IMR-90 (cell line): ENCODE data around the gene HOXD9. TPM values are rescaled to one million over a fixed set of nuclear protein-coding genes. Genes with fewer than 3 reads are reported as not detected.

Experiments
- ATAC-seq: fragments of 200-7000 bp; cut with Tn5 transposase; 2 replicates; pipeline ENCODE4 v1.9.1; 2020; ENCODE audit warnings: low read depth, mild to moderate bottlenecking, moderate library complexity
- BruUV-seq: library from RNA; stranded (reverse); fragments of 400-500 nt; replicated peaks from 2 replicates; lab custom pipeline; 2021; lab: Mats Ljungman, UMichigan
- CTCF ChIA-PET: fragments of 300-600 bp; formaldehyde crosslinking; extraction: SDS; loops from one replicate; lab custom pipeline; 2021; ENCODE audit warnings: antibody characterized with exemption; lab: Yijun Ruan, JAX
- POLR2A ChIA-PET: fragments of 300-600 bp; sonication (Branson Sonifier 250); formaldehyde crosslinking; loops from one replicate; lab custom pipeline; 2022; ENCODE audit warnings: antibody characterized with exemption; ENCODE audit not compliant: unreplicated experiment; lab: Charles Lee
- DNase-seq: peaks from one replicate; pipeline ENCODE4 v3.0.0; 2013
- H2AFZ ChIP-seq: replicated peaks from 2 replicates; pipeline ENCODE3; 2013; ENCODE audit warnings: low read length, mild to moderate bottlenecking; ENCODE audit not compliant: poor library complexity
- H2AK5ac ChIP-seq: 2 replicates; pipeline ENCODE4 v1.6.1; 2013; ENCODE audit warnings: low read depth, low read length, inconsistent platforms
- H2AK9ac ChIP-seq: replicated peaks from 2 replicates; pipeline ENCODE3; 2013; ENCODE audit warnings: mild to moderate bottlenecking, low read depth, low read length, moderate library complexity; ENCODE audit not compliant: poor library complexity
- H2BK120ac ChIP-seq: 2 replicates; pipeline ENCODE4 v1.6.1; 2013; ENCODE audit warnings: low read depth, low read length, inconsistent platforms
- H2BK15ac ChIP-seq: 3 replicates; pipeline ENCODE4 v1.6.1; 2013; ENCODE audit warnings: low read depth, low read length, inconsistent platforms
- H2BK20ac ChIP-seq: 2 replicates; pipeline ENCODE4 v1.6.1; 2013; ENCODE audit warnings: low read depth, mild to moderate bottlenecking, inconsistent platforms, low read length, moderate library complexity
- H2BK5ac ChIP-seq: 2 replicates; pipeline ENCODE4 v1.6.1; 2013; ENCODE audit warnings: mild to moderate bottlenecking, low read depth, low read length, inconsistent platforms; ENCODE audit not compliant: poor library complexity, severe bottlenecking
- H3K14ac ChIP-seq: replicated peaks from 2 replicates; pipeline ENCODE4 v1.6.1; 2013; ENCODE audit warnings: low read depth, low read length, inconsistent platforms
- H3K18ac ChIP-seq: 2 replicates; pipeline ENCODE4 v1.6.1; 2013; ENCODE audit warnings: low read depth, low read length, control low read depth
- H3K23ac ChIP-seq: 2 replicates; pipeline ENCODE4 v1.6.1; 2013; ENCODE audit warnings: low read depth, low read length, inconsistent platforms
- H3K27ac ChIP-seq: 2 replicates; pipeline ENCODE4 v1.5.1; 2013; ENCODE audit warnings: mild to moderate bottlenecking, control low read depth, low read length; ENCODE audit not compliant: insufficient read depth
- H3K27me3 ChIP-seq: 2 replicates; pipeline ENCODE4 v1.6.1; 2013; ENCODE audit warnings: low read length; ENCODE audit not compliant: control insufficient read depth, insufficient read depth
- H3K36me3 ChIP-seq: 2 replicates; pipeline ENCODE4 v1.6.1; 2013; ENCODE audit warnings: low read length, mixed read lengths; ENCODE audit not compliant: control insufficient read depth, insufficient read depth
- H3K4ac ChIP-seq: 2 replicates; pipeline ENCODE4 v1.6.1; 2013; ENCODE audit warnings: low read depth, low read length, inconsistent platforms
- H3K4me1 ChIP-seq: 2 replicates; pipeline ENCODE4 v1.6.1; 2013; ENCODE audit warnings: low read length, mixed read lengths; ENCODE audit not compliant: control insufficient read depth, insufficient read depth
- H3K4me2 ChIP-seq: 2 replicates; pipeline ENCODE4 v1.6.1; 2013; ENCODE audit warnings: low read depth, mild to moderate bottlenecking, control low read depth, low read length, moderate library complexity
- H3K4me3 ChIP-seq: 2 replicates; pipeline ENCODE4 v1.5.1; 2013; ENCODE audit warnings: low read depth, mild to moderate bottlenecking, control low read depth, low read length, moderate library complexity; ENCODE audit not compliant: insufficient read depth
- H3K56ac ChIP-seq: 2 replicates; pipeline ENCODE4 v1.6.1; 2013; ENCODE audit warnings: low read length, inconsistent platforms; ENCODE audit not compliant: insufficient read depth; ENCODE audit errors: extremely low read depth
- H3K79me1 ChIP-seq, 2 experiments: 2 replicates each; pipeline ENCODE4 v1.6.1; 2013; ENCODE audit warnings: low read length in 2 of 2, inconsistent platforms in 1 of 2, low read depth in 1 of 2
- H3K9ac ChIP-seq: 2 replicates; pipeline ENCODE4 v1.6.1; 2013; ENCODE audit warnings: low read depth, low read length, control low read depth
- H3K9me1 ChIP-seq: 2 replicates; pipeline ENCODE4 v1.6.1; 2013; ENCODE audit warnings: low read length, inconsistent platforms; ENCODE audit not compliant: insufficient read depth
- H3K9me3 ChIP-seq: 2 replicates; pipeline ENCODE4 v1.6.1; 2013; ENCODE audit warnings: low read length; ENCODE audit not compliant: control insufficient read depth, insufficient read depth
- H4K20me1 ChIP-seq: 2 replicates; pipeline ENCODE4 v1.6.1; 2013; ENCODE audit warnings: low read length, inconsistent platforms; ENCODE audit not compliant: insufficient read depth
- H4K5ac ChIP-seq: 2 replicates; pipeline ENCODE4 v1.6.1; 2013; ENCODE audit warnings: mild to moderate bottlenecking, low read depth, low read length, control low read depth
- H4K8ac ChIP-seq, 2 experiments: 2 replicates each; pipeline ENCODE4 v1.6.1; 2013; ENCODE audit warnings: low read depth in 2 of 2, low read length in 2 of 2, control low read depth in 1 of 2, inconsistent platforms in 1 of 2
- H4K91ac ChIP-seq: 2 replicates; pipeline ENCODE4 v1.6.1; 2013; ENCODE audit warnings: low read depth, low read length, inconsistent platforms; ENCODE audit not compliant: insufficient read depth
- BHLHE40 ChIP-seq: fragments of 150-350 bp; IDR thresholded peaks from 2 replicates; pipeline ENCODE4 v1.6.1; 2016; ENCODE audit warnings: mild to moderate bottlenecking, low read depth, low read length
- CEBPB ChIP-seq: IDR thresholded peaks from 2 replicates; pipeline ENCODE4 v1.6.1; 2012; ENCODE audit warnings: low read depth, low read length, improper control_type of control experiment
- CHD1 ChIP-seq: IDR thresholded peaks from 2 replicates; pipeline ENCODE4 v1.6.1; 2012; ENCODE audit warnings: low read depth, low read length, improper control_type of control experiment
- ELK1 ChIP-seq: fragments of 150-350 bp; IDR thresholded peaks from 2 replicates; pipeline ENCODE4 v1.6.1; 2016; ENCODE audit warnings: low read depth, mild to moderate bottlenecking, low read length, moderate library complexity, borderline replicate concordance
- FOS ChIP-seq: fragments of 150-350 bp; IDR thresholded peaks from 2 replicates; pipeline ENCODE4 v1.6.1; 2016; ENCODE audit warnings: low read depth, low read length
- MAFK ChIP-seq: IDR thresholded peaks from 2 replicates; pipeline ENCODE4 v1.6.1; 2012; ENCODE audit warnings: low read depth, low read length, improper control_type of control experiment
- MXI1 ChIP-seq: IDR thresholded peaks from 2 replicates; pipeline ENCODE4 v1.6.1; 2012; ENCODE audit warnings: low read depth, mild to moderate bottlenecking, low read length, moderate library complexity, borderline replicate concordance
- NFE2L2 ChIP-seq: fragments of 150-350 bp; IDR thresholded peaks from 2 replicates; pipeline ENCODE4 v1.6.1; 2016; ENCODE audit warnings: low read depth, mild to moderate bottlenecking, low read length
- POLR2A ChIP-seq: IDR thresholded peaks from 2 replicates; pipeline ENCODE4 v1.6.1; 2012; ENCODE audit warnings: mild to moderate bottlenecking, low read depth, low read length
- RAD21 ChIP-seq: IDR thresholded peaks from 2 replicates; pipeline ENCODE4 v1.6.1; 2012; ENCODE audit warnings: low read length, improper control_type of control experiment
- RCOR1 ChIP-seq: IDR thresholded peaks from 2 replicates; pipeline ENCODE4 v1.6.1; 2012; ENCODE audit warnings: mild to moderate bottlenecking, low read length, improper control_type of control experiment; ENCODE audit not compliant: insufficient replicate concordance
- RFX5 ChIP-seq: IDR thresholded peaks from 2 replicates; pipeline ENCODE4 v1.8.0; 2012; ENCODE audit warnings: low read depth, mild to moderate bottlenecking, low read length, moderate library complexity
- SMC3 ChIP-seq: fragments of 150-350 bp; IDR thresholded peaks from 2 replicates; pipeline ENCODE4 v1.6.1; 2016; ENCODE audit warnings: low read depth, mild to moderate bottlenecking, antibody characterized with exemption, low read length, moderate library complexity
- whole genome bisulfite sequencing, 2 experiments: methylation state at CpG; one replicate each; pipeline versions ENCODE4 v1.1.5 to v1.1.7; 2013; ENCODE audit warnings: missing lambda C conversion rate in 2 of 2; ENCODE audit not compliant: insufficient read length in 1 of 2; ENCODE audit errors: extremely low coverage in 2 of 2; 5-methylcytosine and 5-hydroxymethylcytosine counted together
- dilution Hi-C: fragments of 300-500 bp; cut with HindIII; formaldehyde crosslinking; loops from one replicate; pipeline ENCODE4 v1.14.3; 2018; ENCODE audit warnings: low sequenced_read_pairs; ENCODE audit not compliant: unreplicated experiment
- in situ Hi-C: fragments of 300-500 bp; cut with MboI; formaldehyde crosslinking; loops from 3 replicates; pipeline ENCODE4 v1.14.3; 2019; ENCODE audit warnings: low sequenced_read_pairs, inconsistent platforms, mixed read lengths
- intact Hi-C: fragments of 100-400 bp; cut with micrococcal nuclease; formaldehyde crosslinking; loops from 2 replicates; pipeline ENCODE4 v1.10.0; 2022
- polyA plus RNA-seq, 3 experiments: library from polyadenylated mRNA; depleted of rRNA; stranded (reverse); fragments of >200 nt; gene quantifications; 2 replicates each; pipeline ENCODE4 v1.2.3, GENCODE V29; 2012; ENCODE audit warnings: low replicate concordance in 1 of 3
- total RNA-seq: library from RNA; depleted of rRNA; stranded (reverse); fragments of >200 nt; gene quantifications from 2 replicates; pipeline ENCODE4 v1.2.3, GENCODE V29; 2012
- TF ChIP-seq, protein P1 (sequence below): conservative IDR thresholded peaks from 2 replicates; pipeline ENCODE4 v1.5.1; 2012; ENCODE audit warnings: mild to moderate bottlenecking, low read depth, low read length, improper control_type of control experiment
- TF ChIP-seq, protein P2 (sequence below): fragments of 150-350 bp; IDR thresholded peaks from 2 replicates; pipeline ENCODE4 v1.6.1; 2017; ENCODE audit warnings: mild to moderate bottlenecking, antibody characterized with exemption, low read length, low read depth

HOXD9 gene
- total and polyA plus RNA-seq, 2 of the 4 experiments (the other 2 are of a cell fraction), result not detected

DNA sequence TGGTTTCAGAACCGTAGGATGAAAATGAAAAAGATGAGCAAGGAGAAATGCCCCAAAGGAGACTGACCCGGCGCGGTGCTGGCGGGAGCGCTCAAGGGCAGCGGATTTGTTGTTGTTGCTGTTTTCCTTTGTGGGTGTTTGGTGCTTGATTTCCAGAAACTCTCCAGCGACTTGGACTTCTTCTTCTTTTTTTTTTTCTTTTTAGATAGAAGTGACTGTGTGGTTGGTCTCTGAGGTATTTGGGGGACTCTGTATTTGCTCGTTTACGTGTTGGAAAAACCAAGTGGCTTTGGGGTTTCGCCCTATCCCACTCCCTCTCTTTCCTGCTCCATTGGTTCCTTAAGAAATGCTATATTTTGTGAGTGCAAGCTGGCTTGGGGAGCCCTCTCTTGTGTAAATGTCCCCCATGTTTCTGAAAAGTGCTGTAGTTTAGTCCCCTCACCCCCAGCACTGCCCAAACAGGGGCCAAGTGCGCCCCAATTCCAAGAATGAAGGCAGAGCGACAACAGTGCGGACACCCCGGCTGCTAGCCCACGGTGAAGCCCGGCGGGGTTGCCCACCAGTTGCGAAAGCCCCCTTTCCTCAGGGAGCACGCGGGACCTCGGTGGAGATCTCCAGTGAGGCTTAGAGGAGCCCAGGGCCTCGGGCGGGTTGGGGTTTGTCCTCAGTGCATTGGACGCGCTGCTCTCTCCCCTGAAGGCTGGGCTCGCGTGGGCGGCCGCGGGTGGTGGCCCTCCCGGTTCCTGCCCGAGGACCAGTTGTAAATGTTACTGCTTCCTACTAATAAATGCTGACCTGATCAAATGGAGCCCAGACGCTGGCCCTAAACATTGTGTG, 1.8 kb downstream of the HOXD9 start:
- H3K4me2 ChIP-seq, result no peak overlapping the region
- H3K4me3 ChIP-seq, result no peak overlapping the region
- no peak overlapping the region for H2AK9ac ChIP-seq
- no peak overlapping the region for H3K18ac ChIP-seq
- no peak overlapping the region for H4K5ac ChIP-seq
- dilution Hi-C loops, result no loop called here
- no peak overlapping the region for H3K27ac ChIP-seq
- no peak overlapping the region for H2BK120ac ChIP-seq
- H3K9me3 ChIP-seq, result peaks cover 3% of the 10 kb centered on the region; the same call in 1 of the 2 replicates
- 4% methylated on average over 7 of the region's 34 CpGs; no CpG with 5 or more reads in 1 of the 2 experiments for WGBS, 2 experiments
- no peaks in the 10 kb centered on the region for H3K79me1 ChIP-seq
- no peak overlapping the region for H2AK5ac ChIP-seq
- H3K56ac ChIP-seq, result no peak overlapping the region
- CTCF ChIA-PET, result no interaction called here
- no peaks in the 10 kb centered on the region; the same call in 1 of the 2 replicates for H4K20me1 ChIP-seq
- H3K9ac ChIP-seq, result no peak overlapping the region
- no peak overlapping the region for H2BK20ac ChIP-seq
- no peak overlapping the region for H3K4ac ChIP-seq
- no peak for ATAC-seq
- no peaks in the 10 kb centered on the region for H3K9me1 ChIP-seq
- H4K8ac ChIP-seq, result no peak overlapping the region
- no peaks in the 10 kb centered on the region for H3K4me1 ChIP-seq
- H3K14ac ChIP-seq, result no peak overlapping the region
- H4K91ac ChIP-seq, result no peak overlapping the region
- no peak overlapping the region for H2BK15ac ChIP-seq
- no peak overlapping the region for H2BK5ac ChIP-seq
- H3K36me3 ChIP-seq, result no peaks in the 10 kb centered on the region
- in situ Hi-C loops, result loop anchor here (10.0 kb wide), 2 partner anchors 330 to 1030 kb away; no protein-coding TSS in a partner anchor
- H2AFZ ChIP-seq, result no peak overlapping the region
- peaks cover 92% of the 10 kb centered on the region for H3K27me3 ChIP-seq
- POLR2A ChIA-PET, result no interaction called here
- BruUV-seq, result no TSS peak
- DNase-seq, result no peak
- intact Hi-C loops, result no loop called here
- no peak overlapping the region for H3K23ac ChIP-seq
- TF ChIP-seq FOS (no peak), ELK1 (no peak), POLR2A (no peak), MXI1 (no peak), BHLHE40 (no peak), CEBPB (no peak), CHD1 (no peak), NFE2L2 (no peak), SMC3 (no peak), RCOR1 (no peak), MAFK (no peak), RFX5 (no peak), RAD21 (no peak)
- TF ChIP-seq, protein P1, sequence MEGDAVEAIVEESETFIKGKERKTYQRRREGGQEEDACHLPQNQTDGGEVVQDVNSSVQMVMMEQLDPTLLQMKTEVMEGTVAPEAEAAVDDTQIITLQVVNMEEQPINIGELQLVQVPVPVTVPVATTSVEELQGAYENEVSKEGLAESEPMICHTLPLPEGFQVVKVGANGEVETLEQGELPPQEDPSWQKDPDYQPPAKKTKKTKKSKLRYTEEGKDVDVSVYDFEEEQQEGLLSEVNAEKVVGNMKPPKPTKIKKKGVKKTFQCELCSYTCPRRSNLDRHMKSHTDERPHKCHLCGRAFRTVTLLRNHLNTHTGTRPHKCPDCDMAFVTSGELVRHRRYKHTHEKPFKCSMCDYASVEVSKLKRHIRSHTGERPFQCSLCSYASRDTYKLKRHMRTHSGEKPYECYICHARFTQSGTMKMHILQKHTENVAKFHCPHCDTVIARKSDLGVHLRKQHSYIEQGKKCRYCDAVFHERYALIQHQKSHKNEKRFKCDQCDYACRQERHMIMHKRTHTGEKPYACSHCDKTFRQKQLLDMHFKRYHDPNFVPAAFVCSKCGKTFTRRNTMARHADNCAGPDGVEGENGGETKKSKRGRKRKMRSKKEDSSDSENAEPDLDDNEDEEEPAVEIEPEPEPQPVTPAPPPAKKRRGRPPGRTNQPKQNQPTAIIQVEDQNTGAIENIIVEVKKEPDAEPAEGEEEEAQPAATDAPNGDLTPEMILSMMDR, result no peak
- TF ChIP-seq, protein P2, sequence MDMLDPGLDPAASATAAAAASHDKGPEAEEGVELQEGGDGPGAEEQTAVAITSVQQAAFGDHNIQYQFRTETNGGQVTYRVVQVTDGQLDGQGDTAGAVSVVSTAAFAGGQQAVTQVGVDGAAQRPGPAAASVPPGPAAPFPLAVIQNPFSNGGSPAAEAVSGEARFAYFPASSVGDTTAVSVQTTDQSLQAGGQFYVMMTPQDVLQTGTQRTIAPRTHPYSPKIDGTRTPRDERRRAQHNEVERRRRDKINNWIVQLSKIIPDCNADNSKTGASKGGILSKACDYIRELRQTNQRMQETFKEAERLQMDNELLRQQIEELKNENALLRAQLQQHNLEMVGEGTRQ, result no peak
